ENCODE measurements around the gene MEOX2. TPM values are rescaled to one million over a fixed set of nuclear protein-coding genes. Genes with fewer than 3 reads are reported as not detected.

MEOX2 gene
- polyA plus RNA-seq, 1 donor (not counting 4 experiments of a cell fraction or from before 2014, with no cell fraction given), result not detected

GRCh38 chr7:15658247-15658646 is 28.2 kb downstream of the MEOX2 start:
- no peak for TF ChIP-seq EZH2 (IDR thresholded peaks at IDR 0.05; ENCODE audit: low read length)
- DNase-seq (ENCODE audit: low read depth, low spot score), result no peak
- Histone ChIP-seq H4K20me1 (ENCODE audit: control insufficient read depth, extremely low read depth, insufficient read depth, low read length) (no peaks in the 10 kb centered on the region), H3K9me1 (ENCODE audit: control insufficient read depth, extremely low read depth, insufficient read depth, low read length) (no peaks in the 10 kb centered on the region), H3K4me3 (ENCODE audit: control insufficient read depth in 2 of 3, extremely low read depth in 1 of 3, insufficient read depth in 2 of 3, low read depth in 1 of 3, low read length in 3 of 3) (no peak overlapping the region), H3K27me3 (ENCODE audit: control insufficient read depth, extremely low read depth, insufficient read depth, low read length) (no peaks in the 10 kb centered on the region), H2AFZ (ENCODE audit: control insufficient read depth, low read length) (no peak overlapping the region), H3K36me3 (ENCODE audit: control insufficient read depth in 2 of 2, extremely low read depth in 1 of 2, insufficient read depth in 2 of 2, low read length in 2 of 2) (no peaks in the 10 kb centered on the region), H3K27ac (ENCODE audit: control insufficient read depth, insufficient read depth, low read length) (no peak overlapping the region), H3K9ac (ENCODE audit: control insufficient read depth, extremely low read depth, insufficient read depth, low read length) (no peak overlapping the region), H3K4me1 (ENCODE audit: control insufficient read depth, extremely low read depth, insufficient read depth, low read length) (no peaks in the 10 kb centered on the region), H3K4me2 (ENCODE audit: control insufficient read depth, extremely low read depth, insufficient read depth, low read depth, low read length) (no peak overlapping the region), H3K79me2 (ENCODE audit: control insufficient read depth, insufficient read depth, low read length) (no peaks in the 10 kb centered on the region), H3K9me3 (ENCODE audit: control insufficient read depth, low read depth, low read length) (no peaks in the 10 kb centered on the region)
- dilution Hi-C loops (cut with MboI; ENCODE audit: extremely low pct_ligation_motif_present, low sequenced_read_pairs), result no loop called here
- no peak for FAIRE-seq

GRCh38 chr7:15652776-15653290 is 33.6 kb downstream of the MEOX2 start:
- Histone ChIP-seq H3K9ac (ENCODE audit: control insufficient read depth, extremely low read depth, insufficient read depth, low read length) (no peak overlapping the region), H4K20me1 (ENCODE audit: control insufficient read depth, extremely low read depth, insufficient read depth, low read length) (no peaks in the 10 kb centered on the region), H3K9me1 (ENCODE audit: control insufficient read depth, extremely low read depth, insufficient read depth, low read length) (no peaks in the 10 kb centered on the region), H3K4me1 (ENCODE audit: control insufficient read depth, extremely low read depth, insufficient read depth, low read length) (no peaks in the 10 kb centered on the region), H3K27ac (ENCODE audit: control insufficient read depth, insufficient read depth, low read length) (no peak overlapping the region), H3K4me2 (ENCODE audit: control insufficient read depth, extremely low read depth, insufficient read depth, low read depth, low read length) (no peak overlapping the region), H3K36me3 (ENCODE audit: control insufficient read depth in 2 of 2, extremely low read depth in 1 of 2, insufficient read depth in 2 of 2, low read length in 2 of 2) (no peaks in the 10 kb centered on the region), H3K9me3 (ENCODE audit: control insufficient read depth, low read depth, low read length) (no peaks in the 10 kb centered on the region), H3K4me3 (ENCODE audit: control insufficient read depth in 2 of 3, extremely low read depth in 1 of 3, insufficient read depth in 2 of 3, low read depth in 1 of 3, low read length in 3 of 3) (no peak overlapping the region), H3K27me3 (ENCODE audit: control insufficient read depth, extremely low read depth, insufficient read depth, low read length) (no peaks in the 10 kb centered on the region), H3K79me2 (ENCODE audit: control insufficient read depth, insufficient read depth, low read length) (no peaks in the 10 kb centered on the region), H2AFZ (ENCODE audit: control insufficient read depth, low read length) (no peak overlapping the region)
- FAIRE-seq (no peak), DNase-seq (ENCODE audit: low read depth, low spot score) (no peak)
- dilution Hi-C loops (cut with MboI; ENCODE audit: extremely low pct_ligation_motif_present, low sequenced_read_pairs), result no loop called here
- TF ChIP-seq CTCF (optimal IDR thresholded peaks at IDR 0.05 in 1 of 3, IDR thresholded peaks at IDR 0.05 in 1 of 3, conservative IDR thresholded peaks at IDR 0.05 in 1 of 3; ENCODE audit: extremely low read depth in 1 of 3, insufficient read depth in 2 of 3, low read length in 3 of 3), result no peak
- TF ChIP-seq EZH2 (IDR thresholded peaks at IDR 0.05; ENCODE audit: low read length), result no peak

- dilution Hi-C loops (cut with MboI; ENCODE audit: extremely low pct_ligation_motif_present, low sequenced_read_pairs), result no loop called here
- no peak for TF ChIP-seq CTCF (optimal IDR thresholded peaks at IDR 0.05 in 1 of 3, IDR thresholded peaks at IDR 0.05 in 1 of 3, conservative IDR thresholded peaks at IDR 0.05 in 1 of 3; ENCODE audit: extremely low read depth in 1 of 3, insufficient read depth in 2 of 3, low read length in 3 of 3)
- TF ChIP-seq EZH2 (IDR thresholded peaks at IDR 0.05; ENCODE audit: low read length), result no peak
- Histone ChIP-seq H3K9me1 (ENCODE audit: control insufficient read depth, extremely low read depth, insufficient read depth, low read length) (no peaks in the 10 kb centered on the region), H3K9ac (ENCODE audit: control insufficient read depth, extremely low read depth, insufficient read depth, low read length) (no peak overlapping the region), H3K79me2 (ENCODE audit: control insufficient read depth, insufficient read depth, low read length) (no peaks in the 10 kb centered on the region), H3K36me3 (ENCODE audit: control insufficient read depth in 2 of 2, extremely low read depth in 1 of 2, insufficient read depth in 2 of 2, low read length in 2 of 2) (no peaks in the 10 kb centered on the region), H3K4me1 (ENCODE audit: control insufficient read depth, extremely low read depth, insufficient read depth, low read length) (no peaks in the 10 kb centered on the region), H2AFZ (ENCODE audit: control insufficient read depth, low read length) (no peak overlapping the region), H3K9me3 (ENCODE audit: control insufficient read depth, low read depth, low read length) (no peaks in the 10 kb centered on the region), H4K20me1 (ENCODE audit: control insufficient read depth, extremely low read depth, insufficient read depth, low read length) (no peaks in the 10 kb centered on the region), H3K4me3 (ENCODE audit: control insufficient read depth in 2 of 3, extremely low read depth in 1 of 3, insufficient read depth in 2 of 3, low read depth in 1 of 3, low read length in 3 of 3) (no peak overlapping the region), H3K27ac (ENCODE audit: control insufficient read depth, insufficient read depth, low read length) (no peak overlapping the region), H3K27me3 (ENCODE audit: control insufficient read depth, extremely low read depth, insufficient read depth, low read length) (no peaks in the 10 kb centered on the region), H3K4me2 (ENCODE audit: control insufficient read depth, extremely low read depth, insufficient read depth, low read depth, low read length) (no peak overlapping the region)
- no peak for FAIRE-seq
- no peak for DNase-seq (ENCODE audit: low read depth, low spot score)
These were observed 34.8 kb downstream of the MEOX2 start for GRCh38 chr7:15651693-15652092.
